AG09319 (cell line): Measurements from ENCODE around the gene RCSD1.

Experiments used
- DNase-seq: peaks from one replicate; pipeline ENCODE4 v3.0.0-alpha.2; 2010; ENCODE audit warnings: low read depth; ENCODE audit errors: extremely low read depth
- CTCF ChIP-seq: IDR thresholded peaks from 2 replicates; pipeline ENCODE4 v1.5.1; 2011; ENCODE audit warnings: low read depth, mild to moderate bottlenecking, inconsistent platforms, low read length, moderate library complexity

Gene RCSD1

DNA sequence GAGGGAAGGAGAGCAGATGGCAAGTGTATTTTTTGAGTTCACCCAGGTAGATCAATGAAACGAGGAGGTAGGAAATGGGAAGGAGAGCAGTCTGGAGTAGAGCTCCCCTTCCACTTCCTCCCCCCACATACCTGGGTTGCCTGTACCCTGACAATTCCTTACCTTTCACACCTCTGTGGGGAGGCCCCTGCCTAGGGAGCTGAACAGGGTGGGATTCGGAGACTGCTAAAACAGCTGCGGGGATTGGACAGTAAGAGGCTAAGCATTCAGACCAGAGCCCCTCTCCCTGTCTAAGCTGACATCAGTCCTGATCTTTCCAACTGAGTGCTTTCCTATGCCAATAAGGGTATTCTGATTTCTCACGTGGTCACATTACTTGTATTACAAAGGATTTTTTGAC is 14.5 kb downstream of the RCSD1 start:
- no peak for DNase-seq
- no peak for TF ChIP-seq CTCF

GRCh38 chr1:167645140-167645541 is 15.1 kb downstream of the RCSD1 start:
- TF ChIP-seq CTCF = no peak
- no peak for DNase-seq

- no peak for DNase-seq
- no peak for TF ChIP-seq CTCF
Measured at GRCh38 chr1:167645625-167646414, 15.8 kb downstream of the RCSD1 start.

- no peak for TF ChIP-seq CTCF
- DNase-seq = no peak
Measured at GRCh38 chr1:167648252-167648849, 18.3 kb downstream of the RCSD1 start.

DNA sequence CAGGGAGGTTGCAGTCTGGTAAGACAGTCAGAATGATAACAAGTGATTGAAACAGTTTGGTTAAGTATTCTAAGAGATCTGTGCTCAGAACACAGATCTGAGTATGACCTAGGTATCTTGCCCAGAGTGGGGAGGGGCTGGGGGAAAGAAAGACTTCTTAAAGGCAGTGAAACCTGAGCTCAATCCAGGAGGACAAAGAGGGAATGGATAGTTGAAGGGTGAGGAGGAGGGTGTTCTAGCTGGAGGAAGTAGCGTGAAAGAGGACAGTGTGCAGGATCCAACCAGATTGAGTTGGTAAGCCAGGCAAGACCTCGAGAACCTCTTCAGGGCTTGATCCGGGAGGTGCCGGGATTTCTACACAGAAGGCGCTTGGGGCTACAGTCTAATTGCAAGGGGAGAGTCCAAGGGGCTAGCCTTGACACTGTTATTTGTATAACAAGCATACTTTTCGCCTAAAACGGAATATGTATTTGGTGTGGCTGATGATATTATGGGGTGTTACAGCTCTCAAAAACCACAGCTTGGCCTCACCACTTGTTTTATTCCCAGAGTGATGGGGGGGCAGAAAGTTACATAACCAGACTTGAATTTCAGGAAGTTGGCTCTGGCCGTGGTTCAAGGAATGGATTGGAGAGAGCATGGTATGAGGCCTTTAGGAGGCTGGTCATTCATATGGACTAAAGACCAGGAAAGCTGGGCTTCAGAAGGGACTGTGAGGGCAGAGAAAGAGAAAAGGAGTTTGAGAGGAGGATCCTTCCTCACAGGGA is 19.1 kb downstream of the RCSD1 start:
- no peak for DNase-seq
- no peak for TF ChIP-seq CTCF

DNA sequence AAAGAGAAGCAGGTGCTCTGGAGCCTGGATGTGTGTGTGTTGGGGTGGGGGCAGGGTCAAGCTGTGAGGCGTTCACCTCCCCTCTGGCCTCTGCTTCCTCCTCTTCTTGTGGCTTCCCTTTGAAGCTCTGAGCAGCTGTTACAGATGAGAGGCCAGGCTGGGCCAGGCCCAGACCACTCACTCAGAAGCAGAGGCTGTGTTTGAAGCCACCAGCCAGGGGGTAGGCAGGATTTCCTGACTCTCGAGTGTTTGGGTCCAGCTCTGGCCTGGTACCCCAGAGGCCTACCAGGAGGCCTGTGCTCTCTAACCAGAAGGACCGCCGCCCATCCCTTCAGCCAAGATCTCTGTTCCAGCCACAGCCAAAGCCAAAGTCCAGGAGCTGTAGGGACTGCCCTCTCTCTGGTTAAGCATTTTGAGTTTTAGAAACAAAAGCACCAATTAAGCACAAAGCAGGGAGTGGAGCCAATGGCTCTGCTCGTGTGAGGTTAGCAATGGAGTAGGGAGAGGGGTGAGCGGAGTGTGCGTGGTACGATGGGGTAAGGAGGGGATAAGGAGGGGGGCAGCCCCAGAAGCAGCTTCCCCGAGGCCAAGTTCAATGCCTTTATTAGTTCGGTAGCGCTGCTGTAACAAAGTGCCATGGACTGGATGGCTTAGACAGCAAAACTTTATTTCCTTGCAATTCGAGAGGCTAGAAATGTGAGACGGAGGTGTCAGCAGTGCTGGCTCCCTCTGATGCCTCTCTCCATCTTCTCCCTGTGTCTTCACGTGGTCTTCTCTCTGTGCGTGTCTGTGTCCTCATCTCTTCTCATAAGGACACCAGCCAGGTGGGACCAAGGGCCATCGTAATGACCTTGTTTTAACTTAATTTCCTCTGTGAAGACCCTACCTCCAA is 20.5 kb downstream of the RCSD1 start:
- DNase-seq = no peak
- no peak for TF ChIP-seq CTCF
